PC-3 (cell line): ENCODE results near the gene DBP. TPM values are rescaled to one million over a fixed set of nuclear protein-coding genes. Genes with fewer than 3 reads are reported as not detected.

ENCODE experiments used
- ATAC-seq: fragments of 200-7000 bp; cut with Tn5 transposase; 2 replicates; pipeline ENCODE4 v1.9.1; 2020; ENCODE audit warnings: mild to moderate bottlenecking, moderate library complexity
- BruUV-seq: library from RNA; stranded (reverse); fragments of 400-500 nt; replicated peaks from 2 replicates; lab custom pipeline; 2021; lab: Mats Ljungman, UMichigan
- CTCF ChIA-PET: fragments of 300-600 bp; sonication (Branson Sonifier 250); formaldehyde crosslinking; loops from one replicate; lab custom pipeline; 2022; ENCODE audit warnings: antibody characterized with exemption; lab: Charles Lee
- POLR2A ChIA-PET: fragments of 300-600 bp; sonication (Branson Sonifier 250); formaldehyde crosslinking; loops from one replicate; lab custom pipeline; 2022; ENCODE audit warnings: antibody characterized with exemption; ENCODE audit not compliant: unreplicated experiment; lab: Charles Lee
- DNase-seq: peaks from one replicate; pipeline ENCODE4 v3.0.0-alpha.2; 2015
- H2AFZ ChIP-seq: fragments of 300-600 bp; sonication (generic); 2 replicates; pipeline ENCODE4 v1.6.0; 2016; ENCODE audit warnings: antibody characterized with exemption, low read length
- H3F3A ChIP-seq: fragments of 300-600 bp; sonication (generic); one replicate; pipeline ENCODE4 v1.6.0; 2017; ENCODE audit warnings: antibody characterized with exemption, low read length, control low read depth, mild to moderate bottlenecking; ENCODE audit not compliant: unreplicated experiment
- H3K27ac ChIP-seq: fragments of 300-600 bp; sonication (generic); 2 replicates; pipeline ENCODE4 v1.5.1; 2016; ENCODE audit warnings: mild to moderate bottlenecking, low read length
- H3K27me3 ChIP-seq: fragments of 300-600 bp; sonication (generic); 2 replicates; pipeline ENCODE4 v1.6.1; 2016; ENCODE audit warnings: low read length, mixed read lengths
- H3K36me3 ChIP-seq: fragments of 300-600 bp; sonication (generic); 2 replicates; pipeline ENCODE4 v1.6.1; 2016; ENCODE audit warnings: low read depth, mixed run types, low read length, mixed read lengths
- H3K4me1 ChIP-seq: fragments of 300-600 bp; sonication (generic); 2 replicates; pipeline ENCODE4 v1.5.1; 2016; ENCODE audit warnings: low read length; ENCODE audit not compliant: insufficient read depth
- H3K4me2 ChIP-seq: fragments of 300-600 bp; sonication (generic); 2 replicates; pipeline ENCODE4 v1.6.0; 2016; ENCODE audit warnings: low read length
- H3K4me3 ChIP-seq: fragments of 300-600 bp; sonication (generic); 2 replicates; pipeline ENCODE4 v1.5.1; 2016; ENCODE audit warnings: mild to moderate bottlenecking, low read length, mixed read lengths
- H3K79me2 ChIP-seq: fragments of 300-600 bp; sonication (generic); 2 replicates; pipeline ENCODE4 v1.6.1; 2017; ENCODE audit warnings: low read length, mixed read lengths
- H3K9ac ChIP-seq: fragments of 300-600 bp; sonication (generic); 2 replicates; pipeline ENCODE4 v1.6.0; 2016; ENCODE audit warnings: mild to moderate bottlenecking, low read length
- H3K9me2 ChIP-seq: fragments of 300-600 bp; sonication (generic); replicated peaks from 2 replicates; pipeline ENCODE4 v1.6.1; 2016; ENCODE audit warnings: mixed run types, low read length, mixed read lengths
- H3K9me3 ChIP-seq: fragments of 300-600 bp; sonication (generic); 2 replicates; pipeline ENCODE4 v1.6.1; 2016; ENCODE audit warnings: low read length, mixed read lengths
- H4K20me1 ChIP-seq: fragments of 300-600 bp; sonication (generic); 2 replicates; pipeline ENCODE4 v1.6.1; 2016; ENCODE audit warnings: low read length, mixed read lengths
- CTCF ChIP-seq: fragments of 300-600 bp; sonication (generic); conservative IDR thresholded peaks from 2 replicates; pipeline ENCODE4 v1.5.1; 2017; ENCODE audit warnings: antibody characterized with exemption, low read depth, mild to moderate bottlenecking, low read length
- EZH2 ChIP-seq: fragments of 300-600 bp; sonication (generic); IDR thresholded peaks from one replicate; pipeline ENCODE4 v1.6.1; 2017; ENCODE audit warnings: antibody characterized with exemption, mild to moderate bottlenecking, low read length; ENCODE audit not compliant: unreplicated experiment
- EZH2phosphoT487 ChIP-seq: fragments of 300-600 bp; sonication (generic); IDR thresholded peaks from 2 replicates; pipeline ENCODE4 v1.6.1; 2018; ENCODE audit warnings: mild to moderate bottlenecking, antibody characterized with exemption, low read length, borderline replicate concordance
- intact Hi-C: fragments of 100-400 bp; cut with micrococcal nuclease; formaldehyde crosslinking; loops from 2 replicates; pipeline ENCODE4 v1.9.0; 2023
- total RNA-seq: library from RNA; depleted of rRNA; stranded (reverse); fragments of >200 nt; gene quantifications from 2 replicates; pipeline ENCODE4 v1.2.3, GENCODE V29; 2014

DBP gene
- total RNA-seq, 1 experiment from 2014 or later = 12.2 TPM

GRCh38 chr19:48670699-48671445, 33.7 kb upstream of the DBP start:
- Histone ChIP-seq H3K4me3 (no peak overlapping the region), H3K27ac (no peak overlapping the region), H3K9ac (no peak overlapping the region), H4K20me1 (no peaks in the 10 kb centered on the region), H3K79me2 (no peaks in the 10 kb centered on the region), H3K36me3 (no peaks in the 10 kb centered on the region), H3F3A (no peaks in the 10 kb centered on the region), H3K4me1 (no peaks in the 10 kb centered on the region), H3K27me3 (no peaks in the 10 kb centered on the region), H3K9me3 (no peaks in the 10 kb centered on the region), H2AFZ (no peak overlapping the region), H3K4me2 (no peak overlapping the region), H3K9me2 (no peaks in the 10 kb centered on the region)
- no TSS peak for BruUV-seq
- ChIA-PET POLR2A (no interaction called here), CTCF (no interaction called here)
- no peak for DNase-seq
- ATAC-seq = no peak
- intact Hi-C loops = no loop called here
- TF ChIP-seq EZH2 (no peak), CTCF (no peak), EZH2phosphoT487 (no peak)

- no peak overlapping the region for H3K9ac ChIP-seq
- ChIA-PET CTCF (no interaction called here), POLR2A (no interaction called here)
- H3K27me3 ChIP-seq = no peaks in the 10 kb centered on the region
- BruUV-seq = no TSS peak
- no peaks in the 10 kb centered on the region for H3K4me1 ChIP-seq
- intact Hi-C loops = no loop called here
- H3K79me2 ChIP-seq = no peaks in the 10 kb centered on the region
- no peak for DNase-seq
- H3F3A ChIP-seq = no peaks in the 10 kb centered on the region
- no peak for ATAC-seq
- no peak overlapping the region for H3K4me2 ChIP-seq
- no peak overlapping the region for H2AFZ ChIP-seq
- no peaks in the 10 kb centered on the region for H4K20me1 ChIP-seq
- H3K9me2 ChIP-seq = no peaks in the 10 kb centered on the region
- no peaks in the 10 kb centered on the region for H3K36me3 ChIP-seq
- H3K4me3 ChIP-seq = no peak overlapping the region
- no peaks in the 10 kb centered on the region for H3K9me3 ChIP-seq
- TF ChIP-seq CTCF (no peak), EZH2phosphoT487 (no peak), EZH2 (no peak)
- H3K27ac ChIP-seq = no peak overlapping the region
These were observed 32.9 kb upstream of the DBP start for GRCh38 chr19:48669903-48670668.

GRCh38 chr19:48668761-48669160, 31.6 kb upstream of the DBP start:
- H3K4me2 ChIP-seq = no peak overlapping the region
- H3K27ac ChIP-seq = no peak overlapping the region
- BruUV-seq = no TSS peak
- H3K36me3 ChIP-seq = no peaks in the 10 kb centered on the region
- no peak overlapping the region for H3K9ac ChIP-seq
- CTCF ChIA-PET = no interaction called here
- DNase-seq (no peak), ATAC-seq (no peak)
- no peak for TF ChIP-seq CTCF
- TF ChIP-seq EZH2 = no peak
- no peak for TF ChIP-seq EZH2phosphoT487
- intact Hi-C loops = no loop called here
- H3K27me3 ChIP-seq = no peaks in the 10 kb centered on the region
- no peaks in the 10 kb centered on the region for H3K79me2 ChIP-seq
- H3K9me2 ChIP-seq = no peaks in the 10 kb centered on the region
- H3K4me3 ChIP-seq = no peak overlapping the region
- POLR2A ChIA-PET = no interaction called here
- H4K20me1 ChIP-seq = no peaks in the 10 kb centered on the region
- no peaks in the 10 kb centered on the region for H3F3A ChIP-seq
- H3K4me1 ChIP-seq = no peaks in the 10 kb centered on the region
- H2AFZ ChIP-seq = no peak overlapping the region
- H3K9me3 ChIP-seq = no peaks in the 10 kb centered on the region
